ENCODE data around the gene PDCD6IP.
A peak's percentile ranks its signal among the peaks of the same experiment; 100 is the strongest.

The PDCD6IP gene

GRCh38 chr3:33883951-33884561 lies 85.6 kb downstream of the PDCD6IP start:
- Histone ChIP-seq H3K4me3 (ENCODE audit: low read length) (peak overlapping the region; percentile 50), H3K9me3 (ENCODE audit: control insufficient read depth, insufficient read depth, low read length) (no peaks in the 10 kb centered on the region), H3K36me3 (ENCODE audit: control insufficient read depth, low read length) (no peaks in the 10 kb centered on the region), H3K79me2 (ENCODE audit: control insufficient read depth, low read length) (no peaks in the 10 kb centered on the region), H3K4me2 (ENCODE audit: low read length) (peak overlapping the region; percentile 70), H4K20me1 (ENCODE audit: control insufficient read depth, insufficient read depth, low read depth, low read length) (no peaks in the 10 kb centered on the region), H3K27ac (ENCODE audit: low read depth, low read length) (no peak overlapping the region), H3F3A (ENCODE audit: control insufficient read depth, insufficient read depth) (no peaks in the 10 kb centered on the region), H3K4me1 (ENCODE audit: control insufficient read depth, low read length) (peaks cover 5% of the 10 kb centered on the region), H3K9me2 (replicated peaks; ENCODE audit: control insufficient read depth, low read length) (no peaks in the 10 kb centered on the region), H3K27me3 (ENCODE audit: control insufficient read depth, low read length) (no peaks in the 10 kb centered on the region)
- TF ChIP-seq CTCF (IDR thresholded peaks at IDR 0.05; ENCODE audit: low read depth, low read length, poor library complexity, severe bottlenecking) (no peak), EZH2phosphoT487 (IDR thresholded peaks at IDR 0.05; ENCODE audit: borderline replicate concordance, low read length) (no peak)

- H3F3A ChIP-seq (ENCODE audit: control insufficient read depth, insufficient read depth): no peaks in the 10 kb centered on the region
- H4K20me1 ChIP-seq (ENCODE audit: control insufficient read depth, insufficient read depth, low read depth, low read length): no peaks in the 10 kb centered on the region
- no peaks in the 10 kb centered on the region for H3K9me2 ChIP-seq (replicated peaks; ENCODE audit: control insufficient read depth, low read length)
- no peak overlapping the region for H3K4me2 ChIP-seq (ENCODE audit: low read length)
- H3K36me3 ChIP-seq (ENCODE audit: control insufficient read depth, low read length): no peaks in the 10 kb centered on the region
- peaks cover 5% of the 10 kb centered on the region for H3K4me1 ChIP-seq (ENCODE audit: control insufficient read depth, low read length)
- no peaks in the 10 kb centered on the region for H3K9me3 ChIP-seq (ENCODE audit: control insufficient read depth, insufficient read depth, low read length)
- no peaks in the 10 kb centered on the region for H3K27me3 ChIP-seq (ENCODE audit: control insufficient read depth, low read length)
- no peaks in the 10 kb centered on the region for H3K79me2 ChIP-seq (ENCODE audit: control insufficient read depth, low read length)
- no peak for TF ChIP-seq EZH2phosphoT487 (IDR thresholded peaks at IDR 0.05; ENCODE audit: borderline replicate concordance, low read length)
- no peak for TF ChIP-seq CTCF (IDR thresholded peaks at IDR 0.05; ENCODE audit: low read depth, low read length, poor library complexity, severe bottlenecking)
- H3K4me3 ChIP-seq (ENCODE audit: low read length): no peak overlapping the region
- no peak overlapping the region for H3K27ac ChIP-seq (ENCODE audit: low read depth, low read length)
Measured at GRCh38 chr3:33884701-33885100, 86.3 kb downstream of the PDCD6IP start.

- H4K20me1 ChIP-seq (ENCODE audit: control insufficient read depth, insufficient read depth, low read depth, low read length): no peaks in the 10 kb centered on the region
- TF ChIP-seq EZH2phosphoT487 (IDR thresholded peaks at IDR 0.05; ENCODE audit: borderline replicate concordance, low read length) (no peak), CTCF (IDR thresholded peaks at IDR 0.05; ENCODE audit: low read depth, low read length, poor library complexity, severe bottlenecking) (no peak)
- no peaks in the 10 kb centered on the region for H3K36me3 ChIP-seq (ENCODE audit: control insufficient read depth, low read length)
- H3K4me2 ChIP-seq (ENCODE audit: low read length): no peak overlapping the region
- H3K4me3 ChIP-seq (ENCODE audit: low read length): no peak overlapping the region
- H3F3A ChIP-seq (ENCODE audit: control insufficient read depth, insufficient read depth): no peaks in the 10 kb centered on the region
- no peak overlapping the region for H3K27ac ChIP-seq (ENCODE audit: low read depth, low read length)
- H3K9me2 ChIP-seq (replicated peaks; ENCODE audit: control insufficient read depth, low read length): no peaks in the 10 kb centered on the region
- peaks cover 5% of the 10 kb centered on the region for H3K4me1 ChIP-seq (ENCODE audit: control insufficient read depth, low read length)
- no peaks in the 10 kb centered on the region for H3K9me3 ChIP-seq (ENCODE audit: control insufficient read depth, insufficient read depth, low read length)
- H3K27me3 ChIP-seq (ENCODE audit: control insufficient read depth, low read length): no peaks in the 10 kb centered on the region
- no peaks in the 10 kb centered on the region for H3K79me2 ChIP-seq (ENCODE audit: control insufficient read depth, low read length)
Measured at GRCh38 chr3:33885496-33885895, 87.1 kb downstream of the PDCD6IP start.

Measured in DOHH2 (cell line).